ENCODE results near the gene COL4A6. TPM values are rescaled to one million over a fixed set of nuclear protein-coding genes. Genes with fewer than 3 reads are reported as not detected.

COL4A6 gene
- total and polyA plus RNA-seq, 2 of the 4 experiments (the other 2 are of a cell fraction), result 0.36 to 0.74 TPM

- no peak overlapping the region; the same call in 1 of the 2 replicates for H3K18ac ChIP-seq (ENCODE audit: low read depth, low read length)
- no peaks in the 10 kb centered on the region; the same call in 1 of the 2 replicates for H3K9me3 ChIP-seq (ENCODE audit: control insufficient read depth, insufficient read depth, low read length)
- no peaks in the 10 kb centered on the region for H3K36me3 ChIP-seq (ENCODE audit: control insufficient read depth, insufficient read depth, low read length)
- H3K4me1 ChIP-seq (ENCODE audit: control insufficient read depth, insufficient read depth, low read length), result peaks cover 4% of the 10 kb centered on the region
- H2AFZ ChIP-seq (replicated peaks; ENCODE audit: low read length, poor library complexity), result no peak overlapping the region
- DNase-seq (no peak), ATAC-seq (ENCODE audit: low read depth) (no peak)
- H3K23ac ChIP-seq (ENCODE audit: low read depth, low read length), result no peak overlapping the region
- no peak overlapping the region for H3K27ac ChIP-seq (ENCODE audit: insufficient read depth, low read length)
- H3K79me1 ChIP-seq (ENCODE audit: low read depth in 1 of 2, low read length in 2 of 2), result no peaks in the 10 kb centered on the region
- peak overlapping the region; percentile 25; the same call in 1 of the 2 replicates for H3K4ac ChIP-seq (ENCODE audit: low read depth, low read length)
- H4K5ac ChIP-seq (ENCODE audit: low read depth, low read length), result no peak overlapping the region; the same call in 1 of the 2 replicates
- H2AK5ac ChIP-seq (ENCODE audit: low read depth, low read length), result no peak overlapping the region
- no peak overlapping the region for H4K8ac ChIP-seq (ENCODE audit: low read depth in 2 of 2, low read length in 2 of 2)
- POLR2A ChIA-PET (ENCODE audit: unreplicated experiment), result no interaction called here
- intact Hi-C loops (cut with micrococcal nuclease) (no loop called here), in situ Hi-C loops (cut with MboI; ENCODE audit: low sequenced_read_pairs) (no loop called here), dilution Hi-C loops (cut with HindIII; ENCODE audit: low sequenced_read_pairs, unreplicated experiment) (no loop called here)
- WGBS, 2 experiments (ENCODE audit: extremely low coverage in 2 of 2, insufficient read length in 1 of 2), result 80 to 97% methylated on average over 1 to 2 of the region's 5 CpGs
- H3K4me2 ChIP-seq (ENCODE audit: low read depth, low read length), result no peak overlapping the region
- no peaks in the 10 kb centered on the region; the same call in none of the 2 replicates for H3K27me3 ChIP-seq (ENCODE audit: control insufficient read depth, insufficient read depth, low read length)
- no peak overlapping the region for H3K4me3 ChIP-seq (ENCODE audit: insufficient read depth, low read depth, low read length)
- H3K56ac ChIP-seq (ENCODE audit: extremely low read depth, insufficient read depth, low read length), result no peak overlapping the region
- H2BK15ac ChIP-seq (ENCODE audit: low read depth, low read length), result no peak overlapping the region; the same call in 2 of the 3 replicates
- H2BK120ac ChIP-seq (ENCODE audit: low read depth, low read length), result peak overlapping the region; percentile 14
- H2BK5ac ChIP-seq (ENCODE audit: low read depth, low read length, poor library complexity, severe bottlenecking), result no peak overlapping the region
- H3K14ac ChIP-seq (replicated peaks; ENCODE audit: low read depth, low read length), result no peak overlapping the region
- CTCF ChIA-PET, result no interaction called here
- no TSS peak for BruUV-seq (replicated peaks)
- H4K91ac ChIP-seq (ENCODE audit: insufficient read depth, low read depth, low read length), result 0 out of 2 replicates have a peak overlapping the region, but pooled peaks have one; percentile 9
- no peaks in the 10 kb centered on the region for H3K9me1 ChIP-seq (ENCODE audit: insufficient read depth, low read length)
- H2BK20ac ChIP-seq (ENCODE audit: low read depth, low read length), result no peak overlapping the region
- H3K9ac ChIP-seq (ENCODE audit: low read depth, low read length), result no peak overlapping the region
- no peak overlapping the region for H2AK9ac ChIP-seq (replicated peaks; ENCODE audit: low read depth, low read length, poor library complexity)
- TF ChIP-seq RCOR1 (IDR thresholded peaks at IDR 0.05; ENCODE audit: insufficient replicate concordance, low read length), result no peak
- TF ChIP-seq CTCF (conservative IDR thresholded peaks at IDR 0.05; ENCODE audit: low read depth, low read length), result no peak
- TF ChIP-seq MAZ (IDR thresholded peaks at IDR 0.05; ENCODE audit: borderline replicate concordance, low read depth, low read length), result no peak
- TF ChIP-seq FOS (IDR thresholded peaks at IDR 0.05; ENCODE audit: low read depth, low read length), result no peak
- TF ChIP-seq NFE2L2 (IDR thresholded peaks at IDR 0.05; ENCODE audit: low read depth, low read length), result no peak
- TF ChIP-seq CHD1 (IDR thresholded peaks at IDR 0.05; ENCODE audit: low read depth, low read length), result no peak
- no peak for TF ChIP-seq RAD21 (IDR thresholded peaks at IDR 0.05; ENCODE audit: low read length)
- no peak for TF ChIP-seq MAFK (IDR thresholded peaks at IDR 0.05; ENCODE audit: low read depth, low read length)
- TF ChIP-seq CEBPB (IDR thresholded peaks at IDR 0.05; ENCODE audit: low read depth, low read length), result no peak
- TF ChIP-seq RFX5 (IDR thresholded peaks at IDR 0.05; ENCODE audit: low read depth, low read length), result no peak
- no peak for TF ChIP-seq BHLHE40 (IDR thresholded peaks at IDR 0.05; ENCODE audit: low read depth, low read length)
- TF ChIP-seq SMC3 (IDR thresholded peaks at IDR 0.05; ENCODE audit: low read depth, low read length), result no peak
- no peak for TF ChIP-seq ELK1 (IDR thresholded peaks at IDR 0.05; ENCODE audit: borderline replicate concordance, low read depth, low read length)
- TF ChIP-seq POLR2A (IDR thresholded peaks at IDR 0.05; ENCODE audit: low read depth, low read length), result no peak
- no peak for TF ChIP-seq MXI1 (IDR thresholded peaks at IDR 0.05; ENCODE audit: borderline replicate concordance, low read depth, low read length)
- TF ChIP-seq USF2 (IDR thresholded peaks at IDR 0.05; ENCODE audit: low read depth, low read length), result no peak
- H4K20me1 ChIP-seq (ENCODE audit: insufficient read depth, low read length), result no peaks in the 10 kb centered on the region
Observed at GRCh38 chrX:108257556-108257955, 180.7 kb downstream of the COL4A6 start.
